Ureter (tissue), 1 donor: ENCODE data around the gene TRAPPC4. TPM values are rescaled to one million over a fixed set of nuclear protein-coding genes. Genes with fewer than 3 reads are reported as not detected.
A peak's percentile ranks its signal among the peaks of the same experiment; 100 is the strongest.
"Not testable (repeated sequence)": the region's sequence is repeated elsewhere in the genome, so short reads cannot be mapped to it uniquely, and the experiment has no call there.

ENCODE experiments used
- DNase-seq: peaks from one replicate; pipeline ENCODE4 v3.0.0-alpha.2; 2020; ENCODE audit warnings: low spot score
- total RNA-seq: library from RNA; stranded (reverse); gene quantifications from one replicate; pipeline ENCODE4 v1.2.4, GENCODE V29; 2023
- donor health status: DM: yes; HTN: yes; CAD: no.

Gene TRAPPC4
- total RNA-seq, 1 donor from 2014 or later: 72.4 TPM

GRCh38 chr11:119033421-119033820 is 14.9 kb downstream of the TRAPPC4 start:
- not testable (repeated sequence) for DNase-seq

DNA sequence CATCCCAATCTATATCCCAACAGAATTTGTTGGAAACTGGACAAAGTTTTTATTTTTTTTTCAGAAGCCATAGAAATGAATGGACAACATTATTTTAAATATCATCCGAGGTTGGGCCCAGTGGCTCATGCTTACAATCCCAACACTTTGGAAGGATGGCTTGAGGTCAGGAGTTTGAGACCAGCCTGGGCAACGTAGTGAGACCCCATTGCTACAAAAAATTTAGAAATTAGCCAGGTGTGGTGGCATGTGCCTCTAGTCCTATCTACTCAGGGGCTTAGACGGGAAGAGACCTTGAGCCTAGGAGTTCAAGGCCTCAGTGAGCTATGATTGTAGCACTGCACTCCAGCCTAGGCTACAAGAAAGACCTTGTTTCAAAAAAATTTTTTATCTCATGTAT is 16.2 kb downstream of the TRAPPC4 start:
- DNase-seq: no peak

GRCh38 chr11:119038884-119039283 is 20.3 kb downstream of the TRAPPC4 start:
- DNase-seq: no peak

DNA sequence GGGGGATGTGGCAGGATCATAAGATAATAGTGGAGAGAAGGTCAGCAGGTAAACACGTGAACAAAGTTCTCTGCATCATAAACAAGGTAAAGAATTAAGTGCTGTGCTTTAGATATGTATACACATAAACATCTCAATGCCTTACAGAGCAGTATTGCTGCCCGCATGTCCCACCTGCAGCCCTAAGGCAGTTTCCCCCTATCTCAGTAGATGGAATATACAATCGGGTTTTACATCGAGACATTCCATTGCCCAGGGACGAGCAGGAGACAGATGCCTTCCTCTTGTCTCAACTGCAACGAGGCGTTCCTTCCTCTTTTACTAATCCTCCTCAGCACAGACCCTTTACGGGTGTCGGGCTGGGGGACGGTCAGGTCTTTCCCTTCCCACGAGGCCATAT is 20.9 kb downstream of the TRAPPC4 start:
- DNase-seq: not testable (repeated sequence)

- DNase-seq: no peak
These were observed 23.4 kb downstream of the TRAPPC4 start for GRCh38 chr11:119041821-119042514.

- DNase-seq: no peak
These were observed 24.4 kb downstream of the TRAPPC4 start for GRCh38 chr11:119042927-119043326.

DNA sequence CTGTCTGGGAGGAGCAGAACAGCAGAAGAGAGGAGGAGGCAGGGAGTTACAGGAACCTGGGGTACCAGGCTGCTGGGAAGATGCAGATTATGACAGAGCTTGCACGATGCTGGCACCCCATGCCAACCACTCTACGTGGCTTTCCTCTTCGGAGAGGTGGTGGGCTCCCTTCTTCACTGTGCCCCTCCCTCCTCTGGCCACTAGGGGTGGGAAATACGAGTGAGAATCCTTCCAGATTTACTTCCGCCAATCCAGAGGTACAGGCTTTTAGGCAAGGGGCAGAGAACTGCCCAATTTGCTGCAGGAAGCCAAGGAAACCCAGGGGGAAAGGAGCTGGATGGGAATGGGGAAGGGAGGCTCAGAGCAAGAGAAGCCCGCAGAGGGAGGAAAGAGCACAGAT is 26.1 kb downstream of the TRAPPC4 start:
- no peak for DNase-seq

DNA sequence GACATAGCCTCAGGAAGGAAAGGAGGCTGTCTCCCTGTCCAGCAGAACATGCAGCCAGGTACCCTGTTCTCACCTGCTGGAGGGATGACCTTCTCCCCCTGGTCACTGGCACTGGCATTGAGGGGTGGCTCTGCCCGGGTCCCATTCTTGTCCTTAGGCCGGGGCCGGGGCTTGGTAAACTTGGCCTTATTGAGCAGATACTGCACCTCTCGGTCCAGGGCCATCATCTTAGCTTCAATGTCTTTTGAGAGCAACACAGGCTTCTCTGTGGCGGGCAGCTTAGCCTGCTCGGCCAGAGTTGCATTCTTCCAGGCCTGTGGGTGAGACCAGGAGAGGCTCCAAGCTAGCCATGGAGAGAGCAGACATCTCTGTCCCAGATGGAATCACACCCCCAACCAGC is 27.9 kb downstream of the TRAPPC4 start:
- DNase-seq: no peak

- no peak for DNase-seq
These were observed 28.6 kb downstream of the TRAPPC4 start for GRCh38 chr11:119047205-119047604.

DNA sequence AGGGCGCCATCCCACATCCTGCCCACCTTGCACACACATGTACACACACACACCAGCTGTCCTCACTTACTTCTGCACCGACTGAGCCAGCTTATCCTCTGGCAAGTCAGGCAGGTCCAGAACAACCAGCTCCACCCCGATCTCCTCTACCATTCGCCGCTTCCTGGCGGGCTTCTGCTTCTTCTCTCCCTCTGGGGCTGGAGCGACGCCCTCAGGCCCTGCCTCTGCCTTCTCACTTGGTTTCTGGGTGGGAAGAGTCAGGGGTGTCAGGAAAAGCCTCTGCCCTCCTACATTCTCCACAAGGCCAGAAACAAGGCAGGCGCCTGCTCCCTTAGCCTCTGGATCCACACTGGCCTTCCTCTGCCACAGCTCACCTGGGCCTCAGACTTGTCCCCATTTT is 30.1 kb downstream of the TRAPPC4 start:
- DNase-seq: no peak

GRCh38 chr11:119049081-119049480 is 30.5 kb downstream of the TRAPPC4 start:
- DNase-seq: no peak

DNA sequence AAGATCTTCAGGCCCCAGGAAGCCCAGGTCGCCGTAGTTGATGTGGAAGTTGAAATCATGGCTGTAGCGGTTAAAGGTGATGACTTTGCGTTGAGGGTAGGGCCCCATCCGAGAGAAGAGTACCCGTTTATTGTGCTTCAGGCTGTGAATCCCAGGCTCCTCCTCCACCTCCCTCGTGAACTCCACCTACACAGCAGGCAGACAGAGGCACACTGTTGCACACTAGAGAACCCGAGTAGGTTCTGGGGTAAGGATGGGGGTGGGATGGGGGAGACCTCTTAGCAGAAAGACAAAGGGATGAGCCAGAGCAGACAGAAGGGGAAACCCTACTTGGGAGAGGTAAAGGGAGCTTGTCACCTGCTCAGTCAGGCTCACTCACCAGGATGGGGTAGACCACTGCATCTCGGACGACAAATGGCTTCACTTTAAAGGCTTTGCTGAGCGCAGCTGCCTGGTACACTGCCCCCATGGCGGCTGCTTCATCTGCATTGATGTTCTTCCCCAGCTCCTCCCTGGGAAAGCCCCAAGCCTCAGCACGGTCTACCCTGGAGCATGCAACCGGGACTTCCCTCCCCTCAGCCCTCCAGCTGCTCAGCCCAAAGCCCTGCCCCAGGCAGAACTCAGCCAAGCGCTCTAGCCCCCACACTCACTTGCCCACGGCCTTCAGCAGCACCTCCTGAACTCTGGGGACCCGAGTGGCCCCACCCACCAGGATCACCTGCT is 33.0 kb downstream of the TRAPPC4 start:
- no peak for DNase-seq

DNA sequence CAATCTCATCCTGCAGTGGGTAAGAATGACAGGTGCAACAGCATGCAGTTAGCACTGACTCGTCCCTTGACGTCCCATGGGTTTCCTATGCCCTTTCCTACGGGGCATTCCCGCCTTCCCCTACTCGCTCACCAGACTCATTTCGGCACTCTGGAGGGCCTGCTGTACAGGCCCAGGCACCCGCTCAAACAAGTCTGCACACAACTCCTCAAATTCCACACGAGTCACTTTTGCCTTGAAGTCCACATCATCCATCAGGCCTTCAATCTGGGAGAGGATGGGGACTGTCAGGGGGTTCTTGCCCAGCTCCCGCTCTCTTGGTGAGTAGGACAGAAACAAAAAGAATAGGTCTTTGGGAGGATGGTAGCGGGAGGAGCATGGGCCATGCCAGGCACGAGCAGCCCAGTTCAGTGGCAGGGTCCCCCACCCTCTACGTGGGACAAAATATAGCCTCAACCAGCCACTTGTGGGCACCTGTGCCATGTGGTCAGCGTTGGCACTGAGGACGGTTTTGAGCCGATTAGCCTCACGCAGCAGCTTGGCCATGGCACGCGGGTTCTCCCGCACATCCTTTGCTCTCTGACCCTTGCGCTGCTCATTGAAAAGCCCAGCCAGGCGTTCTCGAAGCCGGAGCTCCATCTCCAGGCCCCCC is 33.7 kb downstream of the TRAPPC4 start:
- no peak for DNase-seq

DNA sequence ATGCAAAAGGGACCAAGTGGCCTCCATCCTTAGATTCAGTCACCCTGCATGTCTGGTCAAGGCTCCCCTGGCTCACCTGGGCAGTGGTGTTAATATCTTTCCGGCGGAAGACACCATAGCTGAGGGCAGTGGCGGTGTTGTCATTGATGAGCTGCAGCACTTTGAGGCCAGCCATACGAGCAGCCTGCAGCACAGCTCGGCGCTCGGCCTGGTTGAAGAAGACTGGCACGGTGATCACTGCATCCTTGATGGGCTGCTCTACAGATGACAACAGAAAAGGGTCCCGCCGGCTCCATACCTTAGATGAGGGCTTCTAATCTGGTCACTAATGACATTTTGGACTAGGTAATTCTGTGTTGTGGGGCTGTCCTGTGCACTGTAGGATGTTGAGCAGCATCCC is 35.9 kb downstream of the TRAPPC4 start:
- no peak for DNase-seq

- DNase-seq: no peak
These were observed 37.3 kb downstream of the TRAPPC4 start for GRCh38 chr11:119055901-119056300.

DNA sequence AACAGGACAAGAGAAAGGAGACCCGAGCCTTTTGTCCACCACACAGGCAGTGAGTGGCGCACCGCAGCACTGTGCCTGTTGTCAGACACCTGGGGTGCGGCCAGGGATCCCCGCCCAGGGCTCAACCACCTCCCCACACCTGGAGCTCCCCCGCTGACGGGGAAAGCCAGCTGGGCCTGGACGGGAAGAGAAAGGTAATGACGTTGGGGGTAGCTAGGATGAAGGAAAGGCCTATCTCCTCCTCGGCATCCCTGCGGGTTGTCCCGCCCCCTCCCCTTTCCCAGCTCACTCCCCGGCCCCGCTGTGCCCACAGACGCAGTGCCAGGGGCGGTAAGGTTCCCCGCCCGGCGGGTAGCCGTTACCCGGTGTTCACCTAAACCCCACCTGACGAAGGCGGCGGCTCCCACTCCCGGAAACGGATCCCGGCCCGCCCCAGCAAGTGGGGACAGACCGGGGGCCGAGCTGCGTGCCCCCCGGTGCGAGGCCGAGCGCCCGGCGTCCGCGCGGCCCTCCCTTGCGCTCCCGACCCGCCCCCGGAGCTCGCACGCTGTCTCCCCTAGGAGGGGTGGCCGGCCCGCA is 37.9 kb downstream of the TRAPPC4 start:
- DNase-seq: peak; percentile 54

GRCh38 chr11:119057000-119057769 is 38.6 kb downstream of the TRAPPC4 start, which contains the start of gene HYOU1:
HYOU1 (minus strand) TSS chr11:119057205; CDS start chr11:119056160, 1,045 bp downstream.
- DNase-seq: peak; percentile 98

- DNase-seq: not testable (repeated sequence)
These were observed 40.6 kb downstream of the TRAPPC4 start for GRCh38 chr11:119059128-119059527.

DNA sequence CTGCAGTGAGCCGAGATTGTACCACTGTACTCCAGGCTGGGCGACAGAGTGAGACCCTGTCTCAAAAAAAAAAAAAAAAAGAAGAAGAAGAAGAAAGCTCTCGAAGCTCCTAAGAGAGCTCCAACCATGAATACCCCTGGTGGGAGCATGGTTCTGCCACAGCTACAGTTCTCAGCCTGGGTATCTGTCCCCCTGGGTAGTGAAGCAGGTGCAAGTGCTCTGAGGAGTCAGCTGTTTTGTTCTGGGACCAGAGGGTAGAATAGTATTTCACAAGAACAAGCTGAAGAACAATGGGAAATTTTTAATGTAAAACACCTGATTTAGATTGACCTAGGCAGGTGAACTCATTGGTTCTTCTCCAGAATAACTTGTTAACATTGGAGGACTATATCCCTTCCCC is 42.7 kb downstream of the TRAPPC4 start:
- no peak for DNase-seq

DNA sequence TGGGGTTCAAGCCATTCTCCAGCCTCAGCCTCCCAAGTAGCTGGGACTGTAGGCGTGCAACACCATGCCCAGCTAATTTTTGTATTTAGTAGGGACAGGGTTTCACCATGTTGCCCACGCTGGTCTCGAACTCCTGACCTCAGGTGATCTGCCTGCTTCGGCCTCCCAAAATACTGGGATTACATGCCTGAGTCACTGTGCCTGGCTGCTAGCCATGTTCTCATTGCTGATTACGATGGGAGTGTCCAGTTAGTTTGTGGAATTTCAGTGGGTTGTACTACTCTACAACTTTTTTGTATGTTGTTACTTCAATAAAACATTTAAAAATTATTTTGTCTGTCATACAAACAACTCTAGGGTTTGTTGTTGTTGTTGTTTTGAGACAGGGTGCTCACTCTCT is 44.2 kb downstream of the TRAPPC4 start:
- DNase-seq: no peak

- no peak for DNase-seq
These were observed 46.8 kb downstream of the TRAPPC4 start for GRCh38 chr11:119065369-119065768.
